Stomach smooth muscle (tissue), 2 donors: Measurements from ENCODE around the gene SPP1.
"Not testable (repeated sequence)": the region's sequence is repeated elsewhere in the genome, so short reads cannot be mapped to it uniquely, and the experiment has no call there.

Source experiments
- H3K27ac ChIP-seq: one replicate; pipeline ENCODE4 v1.7.0; 2013; ENCODE audit warnings: mild to moderate bottlenecking, low read length, inconsistent platforms
- H3K27me3 ChIP-seq, 2 donors: one replicate each; pipeline ENCODE4 v1.7.0; 2013; ENCODE audit warnings: low read length in 2 of 2; ENCODE audit not compliant: insufficient read depth in 2 of 2, control insufficient read depth in 1 of 2
- H3K36me3 ChIP-seq, 2 donors: one replicate each; pipeline ENCODE4 v1.7.0; 2013; ENCODE audit warnings: low read length in 2 of 2; ENCODE audit not compliant: control insufficient read depth in 2 of 2, insufficient read depth in 2 of 2
- H3K4me1 ChIP-seq: one replicate; pipeline ENCODE4 v1.7.0; 2013; ENCODE audit warnings: low read length; ENCODE audit not compliant: control insufficient read depth, insufficient read depth
- H3K4me3 ChIP-seq, 2 donors: one replicate each; pipeline ENCODE4 v1.7.0; 2013; ENCODE audit warnings: low read length in 2 of 2
- H3K9ac ChIP-seq, 2 donors: one replicate each; pipeline ENCODE4 v1.7.0; 2013; ENCODE audit warnings: low read length in 2 of 2, mild to moderate bottlenecking in 1 of 2
- H3K9me3 ChIP-seq, 2 donors: one replicate each; pipeline ENCODE4 v1.7.0; 2013; ENCODE audit warnings: low read length in 2 of 2; ENCODE audit not compliant: control insufficient read depth in 2 of 2
- donor health status: healthy.
- donor health status: Pancreatic carcinoma.

The SPP1 gene

GRCh38 chr4:88021824-88022223 is 46.3 kb downstream of the SPP1 start:
- no peaks in the 10 kb centered on the region for H3K27me3 ChIP-seq
- H3K9ac ChIP-seq = no peak overlapping the region
- no peaks in the 10 kb centered on the region for H3K9me3 ChIP-seq
- peaks cover 38% of the 10 kb centered on the region for H3K4me1 ChIP-seq
- H3K27ac ChIP-seq = peak overlapping the region; percentile 58
- H3K4me3 ChIP-seq = no peak overlapping the region
- peaks cover 0 to 7% of the 10 kb centered on the region in 2 donors for H3K36me3 ChIP-seq

- Histone ChIP-seq H3K27ac (peak overlapping the region; percentile 58), H3K4me3 (no peak overlapping the region), H3K9ac (no peak overlapping the region), H3K27me3 (no peaks in the 10 kb centered on the region), H3K9me3 (no peaks in the 10 kb centered on the region), H3K36me3 (peaks cover 0 to 10% of the 10 kb centered on the region in 2 donors), H3K4me1 (peaks cover 33% of the 10 kb centered on the region)
Observed at GRCh38 chr4:88022289-88022688, 46.8 kb downstream of the SPP1 start.

- H3K9me3 ChIP-seq, H3K9ac ChIP-seq, H3K27ac ChIP-seq, H3K27me3 ChIP-seq, H3K4me3 ChIP-seq: not testable (repeated sequence)
- H3K36me3 ChIP-seq = peaks cover 3 to 14% of the 10 kb centered on the region in 2 donors
- H3K4me1 ChIP-seq = peaks cover 15% of the 10 kb centered on the region
Observed at GRCh38 chr4:88025868-88026661, 50.6 kb downstream of the SPP1 start.

- Histone ChIP-seq H3K4me1 (peaks cover 4% of the 10 kb centered on the region), H3K9me3 (no peaks in the 10 kb centered on the region), H3K27ac (no peak overlapping the region), H3K27me3 (no peaks in the 10 kb centered on the region), H3K4me3 (no peak overlapping the region), H3K36me3 (peaks cover 9 to 15% of the 10 kb centered on the region in 2 donors), H3K9ac (no peak overlapping the region)
Observed at GRCh38 chr4:88027611-88028608, 52.4 kb downstream of the SPP1 start.

- Histone ChIP-seq H3K4me3 (no peak overlapping the region), H3K9me3 (no peaks in the 10 kb centered on the region), H3K9ac (no peak overlapping the region), H3K27ac (no peak overlapping the region), H3K27me3 (no peaks in the 10 kb centered on the region), H3K4me1 (no peaks in the 10 kb centered on the region), H3K36me3 (peaks cover 12 to 17% of the 10 kb centered on the region in 2 donors)
Observed at GRCh38 chr4:88028946-88029345, 53.4 kb downstream of the SPP1 start.

GRCh38 chr4:88029556-88029955 is 54.0 kb downstream of the SPP1 start:
- H3K9ac ChIP-seq = no peak overlapping the region
- H3K36me3 ChIP-seq = peaks cover 12 to 17% of the 10 kb centered on the region in 2 donors
- no peak overlapping the region for H3K4me3 ChIP-seq
- no peaks in the 10 kb centered on the region for H3K9me3 ChIP-seq
- no peak overlapping the region for H3K27ac ChIP-seq
- H3K27me3 ChIP-seq = no peaks in the 10 kb centered on the region
- no peaks in the 10 kb centered on the region for H3K4me1 ChIP-seq

GRCh38 chr4:88030565-88031310 is 55.2 kb downstream of the SPP1 start:
- no peaks in the 10 kb centered on the region for H3K27me3 ChIP-seq
- H3K9me3 ChIP-seq = no peaks in the 10 kb centered on the region
- H3K4me1 ChIP-seq = no peaks in the 10 kb centered on the region
- H3K36me3 ChIP-seq = peaks cover 13 to 21% of the 10 kb centered on the region in 2 donors
- H3K9ac ChIP-seq = no peak overlapping the region
- no peak overlapping the region for H3K27ac ChIP-seq
- no peak overlapping the region for H3K4me3 ChIP-seq
